NCI-H1048 (cell line): Measurements from ENCODE around the gene DENND10.
"Not testable (repeated sequence)": the region's sequence is repeated elsewhere in the genome, so short reads cannot be mapped to it uniquely, and the experiment has no call there.

ENCODE experiments used
- DNase-seq: peaks from one replicate; lab custom pipeline; 2025; lab: John Stamatoyannopoulos, UW

Gene DENND10

DNA sequence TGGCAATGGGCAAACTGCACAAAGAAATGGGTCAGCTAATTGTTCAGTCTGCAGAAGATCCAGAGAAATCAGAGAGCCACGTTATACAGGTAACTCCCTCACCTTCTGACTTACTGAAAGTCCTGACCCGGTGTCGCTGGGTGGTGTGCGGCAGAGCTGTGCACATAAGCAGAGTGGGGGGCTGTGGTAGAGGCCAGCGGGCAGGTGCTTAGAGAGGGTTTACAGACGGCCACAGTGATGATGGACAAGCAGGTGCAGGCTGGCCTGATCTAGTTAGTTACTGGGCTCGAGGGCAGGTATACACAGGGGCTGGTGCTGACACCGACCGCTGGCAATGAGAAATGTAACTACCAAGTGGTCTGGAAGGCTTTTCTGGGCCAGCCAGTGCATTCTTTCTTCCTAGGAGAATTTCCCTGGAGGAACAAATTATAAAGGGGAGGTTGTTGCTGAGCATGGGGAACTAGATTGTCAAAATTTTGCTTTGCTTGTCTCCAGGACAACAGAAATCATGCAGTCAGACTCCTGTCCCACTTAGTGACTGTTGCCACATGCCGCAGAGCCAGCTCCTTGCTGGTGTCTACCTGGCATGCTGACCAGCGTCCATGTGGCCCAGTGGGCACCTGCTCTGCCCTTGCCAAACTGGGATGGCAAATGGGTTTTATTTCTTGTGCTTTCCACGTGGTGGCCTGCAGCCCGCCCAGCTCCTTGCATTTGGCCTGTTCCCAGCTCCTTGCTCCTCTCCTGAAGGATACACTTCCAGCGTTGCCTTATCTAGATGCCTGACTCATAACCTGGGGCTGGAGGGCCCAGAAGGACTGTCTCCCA lies 28.8 kb downstream of the DENND10 start:
- DNase-seq, result no peak

- no peak for DNase-seq
These were observed 30.0 kb downstream of the DENND10 start for GRCh38 chr10:119133949-119134348.

DNA sequence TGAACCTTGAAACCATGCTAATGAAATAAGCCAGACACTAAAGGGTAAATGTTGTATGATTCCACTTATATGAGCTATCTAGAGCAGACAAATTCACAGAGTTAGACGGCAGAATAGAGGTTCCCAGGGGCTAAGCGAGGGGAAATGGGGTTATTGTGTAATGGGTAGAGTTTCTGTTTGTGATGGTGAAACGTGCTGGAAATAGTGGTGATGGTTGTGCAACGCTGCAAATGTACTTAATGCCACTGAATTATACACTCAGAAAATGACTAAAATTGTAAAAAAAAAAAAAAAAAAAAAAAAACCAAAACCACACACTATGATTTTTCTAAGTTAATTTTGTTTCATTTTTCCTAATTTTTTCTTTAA lies 31.6 kb downstream of the DENND10 start:
- no peak for DNase-seq

DNA sequence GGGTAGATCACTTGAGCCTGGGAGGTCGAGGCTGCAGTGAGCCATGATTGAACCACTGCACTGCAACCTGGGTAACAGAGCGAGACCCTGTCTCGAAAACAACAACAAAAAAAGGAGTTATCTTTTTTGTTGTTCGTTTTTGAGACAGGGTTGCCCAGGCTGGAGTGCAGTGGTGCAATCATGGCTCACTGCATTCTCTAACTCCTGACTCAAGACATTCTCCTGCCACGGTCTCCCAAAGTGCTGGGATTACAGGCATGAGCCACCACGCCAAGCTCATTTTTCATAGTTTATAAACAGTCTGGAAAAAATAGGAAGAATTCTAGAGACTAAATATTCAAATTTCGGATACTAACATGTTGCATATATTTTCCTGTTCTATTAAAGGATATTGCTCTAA lies 32.2 kb downstream of the DENND10 start:
- no peak for DNase-seq

- not testable (repeated sequence) for DNase-seq
These were observed 34.0 kb downstream of the DENND10 start for GRCh38 chr10:119137878-119138277.

- no peak for DNase-seq
These were observed 34.7 kb downstream of the DENND10 start for GRCh38 chr10:119138346-119139306.

DNA sequence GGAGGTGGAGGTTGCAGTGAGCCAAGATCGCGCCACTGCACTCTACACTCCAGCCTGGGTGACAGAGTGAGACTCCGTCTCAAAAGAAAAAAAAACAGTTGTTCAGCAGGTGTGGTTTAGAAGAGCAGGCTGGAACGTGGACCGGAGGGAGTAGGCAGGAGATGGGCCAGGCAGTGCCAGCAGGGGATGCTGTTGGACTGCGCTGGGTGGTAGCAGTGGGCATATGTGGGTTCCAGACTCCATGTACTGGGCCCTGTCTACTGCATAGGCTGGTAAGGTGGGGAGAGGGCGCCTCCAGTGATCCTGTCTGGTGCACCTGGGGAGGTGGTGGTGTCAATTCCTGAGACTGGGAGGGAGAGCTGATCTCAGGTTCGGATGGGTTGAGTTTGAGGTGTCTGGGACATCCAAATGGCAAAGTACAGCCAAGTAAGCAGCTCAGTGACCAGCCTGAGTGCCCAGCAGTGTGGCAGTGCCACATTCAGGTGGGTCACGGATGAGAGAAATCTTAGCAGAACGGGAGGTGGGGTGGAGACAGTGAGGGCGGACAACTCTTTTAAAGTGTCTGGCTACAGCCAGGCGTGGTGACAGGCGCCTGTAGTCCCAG lies 35.7 kb downstream of the DENND10 start:
- no peak for DNase-seq

DNA sequence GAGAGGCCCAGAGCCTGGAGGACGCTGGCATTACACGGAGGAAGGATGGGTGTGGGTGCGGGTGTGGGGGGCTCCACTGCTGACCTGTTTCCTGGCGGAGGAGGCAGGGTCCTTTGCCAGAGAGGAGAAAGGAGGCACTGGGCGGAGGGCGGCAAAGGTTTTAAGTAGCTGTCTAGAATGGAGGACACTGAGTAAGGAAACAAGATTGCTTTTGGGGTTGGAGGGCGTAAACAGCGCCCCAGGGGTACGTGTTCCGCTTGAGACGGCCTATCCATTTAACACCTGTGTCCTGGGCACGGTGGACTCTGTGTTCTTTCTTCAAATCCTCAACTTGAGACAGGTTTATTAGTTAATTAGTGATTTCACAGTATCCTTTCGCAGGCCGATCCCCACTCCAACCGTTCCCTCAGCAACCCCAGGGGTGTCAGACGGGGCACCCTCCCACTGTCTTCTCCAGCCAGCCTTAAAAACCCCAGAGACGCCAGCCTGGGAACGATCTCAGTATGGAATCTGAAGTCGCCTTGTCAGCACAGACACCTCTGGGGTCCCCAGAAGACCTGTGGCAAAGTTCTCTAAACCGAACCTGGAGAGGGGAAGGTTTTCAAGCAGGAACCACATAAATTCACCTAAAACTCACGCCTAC lies 36.8 kb downstream of the DENND10 start:
- DNase-seq, result no peak

DNA sequence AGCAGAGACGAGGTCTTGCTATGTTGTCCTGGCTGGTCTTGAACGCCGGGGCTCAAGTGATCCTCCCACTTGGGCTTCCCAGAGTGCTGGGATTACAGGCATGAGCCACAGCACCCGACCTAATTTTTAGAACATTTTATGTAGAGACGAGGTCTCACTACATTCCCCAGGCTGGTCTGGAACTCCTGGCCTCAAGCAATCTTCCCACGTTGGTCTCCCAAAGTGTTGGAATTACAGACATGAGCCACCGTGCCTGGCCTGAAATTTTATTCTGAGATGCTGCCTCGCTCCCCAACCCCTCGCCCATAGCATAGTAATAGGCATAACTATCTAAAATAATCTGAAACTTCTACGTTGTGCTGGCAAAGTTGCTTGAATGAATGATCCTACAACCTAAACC lies 39.7 kb downstream of the DENND10 start:
- DNase-seq, result no peak

GRCh38 chr10:119149157-119149556 lies 45.2 kb downstream of the DENND10 start:
- no peak for DNase-seq

DNA sequence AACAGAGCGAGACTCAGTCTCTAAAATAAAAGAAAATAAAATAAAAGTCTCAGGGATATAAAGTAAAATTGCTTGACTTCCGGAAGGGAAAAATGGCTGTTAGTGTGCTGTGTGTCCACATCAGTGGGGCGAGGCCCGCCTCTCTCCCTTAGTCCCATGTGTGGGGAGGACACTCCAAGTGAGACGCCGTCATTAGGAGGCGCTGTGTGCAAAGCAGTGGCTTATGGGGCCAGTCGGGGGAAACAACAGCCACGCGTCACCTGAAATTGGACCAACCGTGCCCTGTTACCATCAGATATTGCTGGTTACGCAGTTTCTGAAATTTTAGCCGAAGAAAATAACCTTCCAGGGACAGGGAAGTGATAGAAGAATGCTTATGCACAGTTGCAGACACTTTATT lies 45.8 kb downstream of the DENND10 start:
- DNase-seq, result no peak

DNA sequence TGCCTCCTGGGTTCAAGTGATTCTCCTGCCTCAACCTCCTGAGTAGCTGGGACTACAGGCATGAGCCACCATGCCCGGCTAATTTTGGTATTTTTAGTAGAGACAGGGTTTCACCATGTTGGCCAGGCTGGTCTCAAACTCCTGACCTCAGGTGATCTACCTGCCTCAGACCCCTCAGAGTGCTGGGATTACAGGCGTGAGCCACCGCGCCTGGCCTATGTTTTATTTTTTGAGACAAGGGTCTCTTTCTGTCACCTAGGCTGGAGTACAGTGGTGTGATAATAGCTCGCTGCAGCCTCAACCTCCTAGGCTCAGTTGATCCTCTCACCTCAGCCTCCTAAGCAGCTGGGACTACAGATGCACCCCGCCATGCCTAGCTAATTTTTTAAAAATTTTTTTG lies 47.7 kb downstream of the DENND10 start:
- not testable (repeated sequence) for DNase-seq

GRCh38 chr10:119153041-119153440 lies 49.1 kb downstream of the DENND10 start:
- DNase-seq, result no peak

DNA sequence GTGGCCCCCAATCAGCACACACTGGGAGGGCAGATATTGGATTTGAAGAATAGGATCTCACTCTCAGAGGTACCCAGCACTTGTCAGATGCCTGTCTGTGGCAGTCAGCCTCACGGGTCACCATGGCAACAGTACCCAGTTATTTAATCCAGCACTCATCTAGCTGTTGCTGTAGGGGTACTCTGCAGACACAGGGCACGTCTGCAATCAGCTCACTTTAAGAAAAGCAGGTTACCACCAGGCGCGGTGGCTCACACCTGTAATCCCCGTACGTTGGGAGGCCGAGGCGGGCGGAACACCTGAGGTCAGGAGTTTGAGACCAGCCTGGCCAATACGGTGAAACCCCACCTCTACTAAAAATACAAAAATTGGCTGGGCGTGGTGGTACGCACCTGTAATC lies 49.7 kb downstream of the DENND10 start:
- DNase-seq, result no peak

GRCh38 chr10:119159332-119159731 lies 55.4 kb downstream of the DENND10 start:
- no peak for DNase-seq

DNA sequence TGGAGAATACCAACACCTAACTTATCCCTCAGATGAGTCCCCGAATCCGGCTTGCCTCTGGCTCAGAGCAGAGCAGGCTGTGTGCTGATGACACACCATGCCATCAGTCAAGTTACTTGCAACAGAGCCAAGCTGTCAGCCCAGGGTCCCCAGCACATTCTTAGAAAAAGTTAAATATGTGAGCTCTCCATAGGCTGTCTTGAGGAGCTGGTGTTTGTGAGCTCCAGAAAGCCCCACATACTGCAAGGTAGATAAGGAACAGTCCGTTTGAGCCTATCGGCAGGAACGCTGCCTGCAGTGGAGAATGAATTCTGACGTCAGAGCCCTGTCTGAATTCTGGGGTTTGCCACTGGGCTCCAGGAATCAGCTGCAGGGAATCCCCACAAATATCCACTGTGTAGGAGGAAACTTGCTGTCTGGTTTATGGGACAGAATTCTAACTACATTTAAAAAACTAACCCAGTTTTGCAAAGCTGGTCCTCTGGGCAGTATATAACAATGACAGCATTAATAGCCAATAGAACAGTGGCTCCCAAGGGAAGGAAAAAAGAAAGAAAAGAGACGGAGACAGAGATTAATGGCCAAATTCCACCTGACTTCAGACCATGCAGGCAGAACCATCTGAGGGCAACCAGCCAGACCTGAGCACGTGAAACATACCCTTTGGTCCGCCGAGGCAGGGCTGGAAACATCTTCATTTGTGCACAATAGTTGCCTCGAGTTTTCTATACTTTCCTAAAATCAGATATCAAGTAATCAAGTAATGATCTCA lies 58.0 kb downstream of the DENND10 start:
- DNase-seq, result no peak

DNA sequence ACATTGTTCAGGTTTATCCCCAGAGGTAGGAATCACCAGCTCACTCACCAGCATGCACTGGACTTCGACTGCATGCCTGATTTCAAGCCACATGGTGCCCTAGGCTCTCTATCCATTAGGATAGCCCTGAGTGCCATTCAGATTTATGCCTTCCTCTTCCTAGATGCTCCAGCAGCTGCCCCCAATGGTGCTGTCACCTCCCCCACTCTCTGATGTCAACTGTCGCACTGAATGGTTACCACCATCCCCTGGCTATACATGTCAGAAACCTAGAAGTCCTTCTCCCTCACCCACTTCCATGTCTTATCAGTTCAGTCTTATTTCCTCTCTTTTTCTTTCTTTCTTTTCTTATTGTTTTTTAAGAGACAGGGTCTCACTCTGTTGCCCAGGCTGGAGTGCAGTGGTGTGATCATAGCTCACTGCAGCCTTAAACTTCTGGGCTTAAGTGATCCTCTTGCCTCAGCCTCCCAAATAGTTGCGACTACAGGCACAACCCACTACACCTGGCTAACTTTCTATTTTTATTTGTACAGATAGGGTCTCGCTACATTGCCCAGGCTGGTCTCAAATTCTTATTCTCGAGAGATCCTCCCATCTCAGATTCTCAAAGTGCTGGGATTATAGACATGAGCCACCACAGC lies 58.7 kb downstream of the DENND10 start:
- DNase-seq, result no peak

DNA sequence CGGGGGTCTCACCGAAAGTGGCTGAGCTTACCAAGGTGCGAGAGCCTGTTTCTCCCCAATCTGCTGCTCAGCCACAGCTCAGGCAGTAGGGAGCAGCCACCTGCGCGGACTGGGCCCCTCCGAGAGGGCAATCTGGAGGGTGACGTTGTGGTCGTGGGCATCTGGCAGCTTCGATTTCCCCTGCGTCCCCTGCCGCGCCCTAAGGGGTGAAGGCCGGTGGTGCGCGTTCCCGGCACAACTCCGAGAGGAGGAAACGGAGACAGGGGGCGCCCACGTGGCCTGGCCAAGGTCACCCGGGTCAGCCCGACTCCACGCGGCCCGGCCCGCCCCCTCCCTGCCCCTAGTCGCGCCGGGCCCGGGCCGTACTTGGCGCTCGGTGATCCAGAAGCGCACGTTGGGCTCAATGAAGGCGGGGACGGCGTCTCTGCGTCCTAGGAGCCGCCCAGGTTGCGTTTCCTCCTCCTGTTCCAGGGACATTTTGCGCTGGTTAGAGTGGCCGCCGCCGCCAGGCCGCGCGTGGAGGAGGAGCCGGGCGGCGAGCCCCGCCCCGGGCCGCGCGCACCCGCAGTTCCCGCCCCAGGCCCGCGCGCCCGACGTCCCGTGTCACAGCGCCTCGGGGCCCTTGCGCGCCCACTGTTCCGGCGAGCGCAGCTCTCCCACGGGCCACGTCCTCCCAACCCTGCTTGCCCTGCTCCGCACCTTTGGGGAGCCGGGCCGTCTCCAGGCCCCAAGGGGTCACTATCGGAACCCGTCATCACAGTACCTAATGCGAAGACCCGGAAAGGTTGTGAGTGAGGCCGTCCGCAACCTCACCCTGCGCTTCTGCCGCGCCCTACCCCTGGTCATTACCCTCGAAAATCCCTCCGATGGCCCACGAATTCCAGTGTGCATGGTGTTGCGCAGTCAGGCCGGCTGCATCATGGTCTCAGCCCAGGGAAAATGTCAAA lies 61.5 kb downstream of the DENND10 start, which contains the start of gene SFXN4:
SFXN4 (minus strand) TSS at position 544 of the 947 bp plus-strand sequence; CDS start at position 477, 67 bp downstream.
- peak; percentile 17 for DNase-seq

DNA sequence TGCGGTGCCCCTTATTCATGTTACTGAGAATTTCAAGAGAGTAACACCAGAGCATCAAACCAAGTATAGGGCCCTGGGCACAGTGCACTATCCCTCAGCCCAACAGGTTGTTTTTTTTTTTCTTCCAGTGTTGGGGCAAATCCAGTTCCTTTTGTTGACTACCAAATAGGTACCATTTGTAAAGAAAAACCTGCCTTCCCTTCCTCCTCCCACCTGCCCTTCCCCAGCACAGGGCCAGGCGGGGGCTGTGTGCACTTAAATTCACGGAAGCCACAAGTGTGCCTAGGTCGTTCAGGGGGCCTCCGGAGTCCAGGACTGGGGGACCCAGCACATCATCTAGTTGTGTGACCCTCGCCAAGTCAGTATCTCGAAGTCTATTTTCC lies 62.2 kb downstream of the DENND10 start:
- DNase-seq, result no peak

GRCh38 chr10:119166564-119166963 lies 62.7 kb downstream of the DENND10 start:
- DNase-seq, result no peak
